ENCODE results near the gene IPO5. TPM values are rescaled to one million over a fixed set of nuclear protein-coding genes. Genes with fewer than 3 reads are reported as not detected.

The IPO5 gene
- total and polyA plus RNA-seq, 2 of the 8 experiments (the other 6 are each of a cell fraction or from before 2014, with no cell fraction given) = 143 to 410 TPM

DNA sequence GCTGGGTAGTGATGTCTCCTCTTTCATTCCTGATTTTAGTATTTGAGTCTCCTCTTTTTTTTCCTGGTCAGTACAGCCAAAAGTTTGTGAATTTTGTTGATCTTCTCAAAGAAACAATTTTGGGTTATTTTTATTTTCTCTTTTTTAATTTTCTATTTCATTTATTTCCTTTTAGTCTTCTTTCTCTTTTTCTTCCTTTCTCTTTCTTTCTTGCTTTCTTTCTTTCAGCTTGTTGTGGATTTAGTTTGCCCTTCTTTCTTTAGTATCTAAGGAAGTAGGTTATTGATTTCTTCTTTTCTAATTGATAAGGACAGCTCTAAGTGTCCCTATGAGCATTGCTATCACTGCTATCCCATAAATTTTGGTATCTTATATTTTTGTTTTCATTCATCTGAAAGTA lies 13.8 kb downstream of the IPO5 start:
- no peak overlapping the region for H3K9ac ChIP-seq (replicated peaks in 1 of 4; ENCODE audit: extremely low read depth in 1 of 4, low read depth in 3 of 4, low read length in 3 of 4)
- no peak overlapping the region for H2AFZ ChIP-seq (ENCODE audit: low read length)
- no peak overlapping the region for H4K5ac ChIP-seq (ENCODE audit: insufficient read length, low read depth, low read length)
- ChIA-PET POLR2A (ENCODE audit: partially characterized antibody) (no interaction called here), CTCF (ENCODE audit: partially characterized antibody) (no interaction called here)
- no peak overlapping the region for H2BK20ac ChIP-seq (ENCODE audit: low read length)
- FAIRE-seq (no peak), DNase-seq (ENCODE audit: low read depth in 1 of 2, low spot score in 2 of 2) (no peak)
- no peak overlapping the region for H2AK5ac ChIP-seq (ENCODE audit: low read depth, low read length)
- H3K4me1 ChIP-seq (replicated peaks in 1 of 4; ENCODE audit: control insufficient read depth in 3 of 4, insufficient read depth in 4 of 4, low read length in 3 of 4) = no peaks in the 10 kb centered on the region
- H4K20me1 ChIP-seq (replicated peaks in 1 of 2; ENCODE audit: control insufficient read depth in 1 of 2, insufficient read depth in 2 of 2, low read length in 2 of 2) = no peaks in the 10 kb centered on the region
- H3K27ac ChIP-seq (ENCODE audit: low read depth, low read length) = no peak overlapping the region
- H3K23ac ChIP-seq (ENCODE audit: insufficient read length) = no peak overlapping the region
- H2BK120ac ChIP-seq (replicated peaks; ENCODE audit: low read depth, low read length) = no peak overlapping the region
- no peak overlapping the region for H2BK5ac ChIP-seq (ENCODE audit: low read depth, low read length)
- no peak overlapping the region for H2BK12ac ChIP-seq (ENCODE audit: low read depth, low read length)
- no peak overlapping the region for H3K56ac ChIP-seq (replicated peaks; ENCODE audit: insufficient read length, low read depth, low read length)
- no peaks in the 10 kb centered on the region for H3K36me3 ChIP-seq (ENCODE audit: control insufficient read depth in 2 of 4, insufficient read depth in 4 of 4, low read length in 3 of 4)
- no peak overlapping the region for H2BK15ac ChIP-seq (ENCODE audit: low read length)
- H4K8ac ChIP-seq (ENCODE audit: extremely low read depth, insufficient read depth, low read length) = no peak overlapping the region
- H3K18ac ChIP-seq (ENCODE audit: extremely low read depth, low read length) = no peak overlapping the region
- no peaks in the 10 kb centered on the region for H3K27me3 ChIP-seq (replicated peaks in 1 of 4; ENCODE audit: control insufficient read depth in 3 of 4, extremely low read depth in 1 of 4, insufficient read depth in 3 of 4, low read length in 3 of 4)
- H3K79me2 ChIP-seq (ENCODE audit: control insufficient read depth in 1 of 2, insufficient read depth in 2 of 2, low read length in 2 of 2) = no peaks in the 10 kb centered on the region
- H3K79me1 ChIP-seq (ENCODE audit: low read depth, low read length) = no peaks in the 10 kb centered on the region
- H3K4me3 ChIP-seq (ENCODE audit: extremely low read depth in 1 of 4, insufficient read depth in 2 of 4, low read depth in 3 of 4, low read length in 4 of 4) = no peak overlapping the region
- H3K4ac ChIP-seq (replicated peaks; ENCODE audit: insufficient read length, low read depth, low read length) = no peak overlapping the region
- H3K23me2 ChIP-seq (ENCODE audit: low read depth, low read length) = no peaks in the 10 kb centered on the region
- no peaks in the 10 kb centered on the region for H3K9me3 ChIP-seq (ENCODE audit: insufficient read depth in 2 of 2, low read depth in 1 of 2, low read length in 1 of 2)
- H3K14ac ChIP-seq (ENCODE audit: insufficient read length) = no peak overlapping the region
- H3K4me2 ChIP-seq (ENCODE audit: insufficient read depth in 1 of 2, low read depth in 2 of 2, low read length in 2 of 2) = no peak overlapping the region
- H4K91ac ChIP-seq (replicated peaks; ENCODE audit: insufficient read length, low read length) = no peak overlapping the region
- TF ChIP-seq TAF1 (IDR thresholded peaks at IDR 0.05; ENCODE audit: low read depth, low read length) = no peak
- TF ChIP-seq KDM1A (IDR thresholded peaks at IDR 0.05; ENCODE audit: borderline replicate concordance, low read length) = no peak
- TF ChIP-seq JUND (IDR thresholded peaks at IDR 0.05; ENCODE audit: low read length) = no peak
- no peak for TF ChIP-seq HDAC6 (IDR thresholded peaks at IDR 0.05; ENCODE audit: low read depth, low read length)
- TF ChIP-seq BCL11A (IDR thresholded peaks at IDR 0.05; ENCODE audit: low read depth in 2 of 2, low read length in 2 of 2) = no peak
- no peak for TF ChIP-seq HDAC2 (IDR thresholded peaks at IDR 0.05; ENCODE audit: borderline replicate concordance in 1 of 2, low read depth in 2 of 2, low read length in 2 of 2)
- TF ChIP-seq, protein P1, sequence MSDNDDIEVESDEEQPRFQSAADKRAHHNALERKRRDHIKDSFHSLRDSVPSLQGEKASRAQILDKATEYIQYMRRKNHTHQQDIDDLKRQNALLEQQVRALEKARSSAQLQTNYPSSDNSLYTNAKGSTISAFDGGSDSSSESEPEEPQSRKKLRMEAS (IDR thresholded peaks at IDR 0.05) = no peak
- no peak for TF ChIP-seq SAP30 (IDR thresholded peaks at IDR 0.05; ENCODE audit: insufficient read depth, insufficient replicate concordance, low read length)
- no peak for TF ChIP-seq BRCA1 (IDR thresholded peaks at IDR 0.05; ENCODE audit: low read depth, low read length)
- TF ChIP-seq JUN (IDR thresholded peaks at IDR 0.05; ENCODE audit: low read depth, low read length) = no peak
- TF ChIP-seq GABPA (IDR thresholded peaks at IDR 0.05; ENCODE audit: borderline replicate concordance, insufficient read depth, low read length) = no peak
- no peak for TF ChIP-seq SIX5 (IDR thresholded peaks at IDR 0.05; ENCODE audit: low read depth, low read length)
- no peak for TF ChIP-seq EZH2 (IDR thresholded peaks at IDR 0.05; ENCODE audit: low read depth, low read length, severe bottlenecking)
